ENCODE data around the gene TEF.
"Not testable (repeated sequence)": the region's sequence is repeated elsewhere in the genome, so short reads cannot be mapped to it uniquely, and the experiment has no call there.

TEF gene

DNA sequence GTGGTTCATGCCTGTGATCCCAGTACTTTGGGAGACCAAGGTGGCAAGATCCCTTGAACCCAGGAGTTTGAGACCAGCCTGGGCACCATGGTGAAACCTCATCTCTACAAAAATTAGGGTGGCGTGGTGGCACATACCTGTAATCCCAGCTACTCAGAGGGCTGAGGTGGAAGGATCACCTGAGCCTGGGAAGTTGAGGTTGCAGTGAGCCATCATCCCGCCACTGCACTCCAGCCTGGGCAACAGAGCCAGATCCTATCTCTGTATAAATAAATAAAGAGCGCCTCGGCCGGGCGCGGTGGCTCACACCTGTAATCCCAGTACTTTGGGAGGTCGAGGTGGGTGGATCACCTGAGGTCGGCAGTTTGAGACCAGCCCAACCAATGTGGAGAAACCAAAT, 37.0 kb downstream of the TEF start:
- no peak for DNase-seq (ENCODE audit: low read depth in 2 of 2)

GRCh38 chr22:41425660-41426365, 44.1 kb downstream of the TEF start:
- no peak for DNase-seq (ENCODE audit: low read depth in 2 of 2)

GRCh38 chr22:41429232-41429950, 47.6 kb downstream of the TEF start:
- no peak for DNase-seq (ENCODE audit: low read depth in 2 of 2)

DNA sequence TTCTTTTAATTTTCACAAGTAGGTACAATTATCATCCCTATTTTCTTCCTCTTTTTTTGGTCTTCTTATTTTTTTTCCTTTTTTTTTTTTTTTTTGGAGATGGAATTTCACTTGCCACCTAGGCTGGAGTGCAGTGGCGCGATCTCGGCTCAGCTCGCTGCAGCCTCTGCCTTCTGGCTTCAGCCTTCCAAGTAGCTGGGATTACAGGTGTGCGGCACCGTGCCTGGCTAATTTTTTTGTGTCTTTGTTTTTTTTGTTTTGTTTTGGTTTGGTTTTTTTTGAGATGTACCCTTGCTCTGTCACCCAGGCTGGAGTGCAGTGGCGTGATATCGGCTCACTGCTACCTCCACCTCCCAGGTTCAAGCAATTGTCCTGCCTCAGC, 48.2 kb downstream of the TEF start:
- DNase-seq (ENCODE audit: low read depth in 2 of 2), result no peak

DNA sequence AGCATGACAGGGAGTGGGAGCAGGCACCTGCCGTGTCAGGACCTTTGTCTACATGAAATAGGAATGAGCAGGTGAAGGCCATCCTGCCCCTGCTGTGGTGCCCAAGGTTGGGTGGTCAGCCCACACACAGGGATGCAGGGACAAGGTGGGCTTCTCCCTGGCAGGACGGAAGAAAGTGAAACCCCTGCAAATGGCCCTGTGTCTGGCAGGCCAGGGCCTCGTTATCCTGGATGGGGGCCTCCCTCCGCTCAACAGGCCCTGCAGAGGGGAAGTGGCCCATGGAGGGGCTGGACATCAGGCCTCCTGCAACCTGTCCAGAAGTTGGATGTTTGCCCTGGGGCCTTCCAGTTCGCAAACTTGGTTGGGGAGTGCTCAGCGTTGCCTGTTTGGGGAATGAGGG, 49.9 kb downstream of the TEF start:
- no peak for DNase-seq (ENCODE audit: low read depth in 2 of 2)

GRCh38 chr22:41433480-41433879, 51.7 kb downstream of the TEF start:
- not testable (repeated sequence) for DNase-seq (ENCODE audit: low read depth in 2 of 2)

- DNase-seq (ENCODE audit: low read depth in 2 of 2), result not testable (repeated sequence)
Observed at GRCh38 chr22:41434361-41435003, 52.7 kb downstream of the TEF start.

GRCh38 chr22:41435560-41435959, 53.8 kb downstream of the TEF start:
- no peak for DNase-seq (ENCODE audit: low read depth in 2 of 2)

DNA sequence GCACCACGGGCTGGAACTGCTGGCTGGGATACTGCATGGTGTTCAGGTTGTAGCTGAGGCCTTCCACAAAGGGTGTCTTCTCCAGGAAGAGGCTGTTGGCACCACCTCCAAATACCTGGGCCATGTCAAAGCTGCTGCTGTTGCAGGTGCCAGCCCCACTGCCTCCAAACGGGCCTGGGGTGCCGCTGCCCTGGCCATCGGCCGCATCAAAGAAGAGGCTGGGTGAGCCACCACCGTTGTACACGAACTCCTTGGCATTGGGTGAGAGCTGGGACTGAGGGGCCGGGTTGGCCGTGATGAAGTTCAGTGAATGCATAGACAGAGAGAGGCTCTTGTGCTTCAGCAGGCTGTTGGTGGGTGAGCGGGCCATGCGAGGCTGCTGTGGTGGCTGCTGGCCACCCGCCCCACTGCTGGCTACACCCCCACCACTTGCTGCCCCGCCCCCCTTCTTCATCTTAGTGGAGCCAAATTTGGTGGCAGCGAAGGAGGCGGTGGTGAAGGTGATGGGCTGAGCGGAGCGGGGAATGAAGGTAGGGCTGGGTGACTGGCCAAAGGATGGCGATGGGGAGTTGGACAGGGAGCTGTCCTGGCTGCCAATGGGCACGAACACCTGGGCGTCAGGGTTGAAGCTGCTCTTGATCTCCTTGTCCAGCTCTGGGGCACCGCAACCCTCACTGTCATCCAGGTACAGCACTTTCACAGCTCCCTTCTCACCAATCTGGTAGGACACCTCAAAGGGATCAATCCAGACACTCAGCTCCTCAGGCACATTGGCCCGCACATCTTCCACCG, 54.8 kb downstream of the TEF start:
- DNase-seq (ENCODE audit: low read depth in 2 of 2), result no peak

GRCh38 chr22:41437198-41437597, 55.5 kb downstream of the TEF start:
- no peak for DNase-seq (ENCODE audit: low read depth in 2 of 2)

GRCh38 chr22:41440511-41440910, 58.8 kb downstream of the TEF start:
- not testable (repeated sequence) for DNase-seq (ENCODE audit: low read depth in 2 of 2)

DNA sequence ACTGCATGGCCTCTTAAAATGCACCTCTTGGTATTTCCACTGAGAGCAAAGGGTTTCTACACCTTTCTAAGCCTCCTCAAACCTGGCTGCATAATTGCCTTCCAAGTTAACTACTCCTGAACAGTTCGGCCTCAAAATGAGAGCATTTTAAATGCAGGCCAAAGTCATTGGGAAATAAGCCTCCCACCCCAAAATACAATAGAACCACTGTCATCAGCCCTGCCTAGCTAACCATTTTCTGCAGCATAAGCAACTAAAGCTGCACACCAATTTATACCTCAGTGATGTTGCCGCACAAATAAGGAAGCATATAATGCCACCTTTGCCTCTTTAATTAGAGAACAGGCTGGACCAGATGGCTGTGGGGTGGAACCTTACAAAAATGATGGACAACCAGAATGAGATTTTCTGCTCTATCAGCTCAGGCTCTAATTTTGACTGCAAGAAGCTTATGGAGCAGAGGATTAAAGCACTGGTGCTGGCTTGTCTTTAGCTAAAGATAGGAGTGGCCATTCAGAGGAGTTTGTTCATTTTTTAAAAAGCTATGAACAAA, 60.6 kb downstream of the TEF start:
- DNase-seq (ENCODE audit: low read depth in 2 of 2), result no peak

DNA sequence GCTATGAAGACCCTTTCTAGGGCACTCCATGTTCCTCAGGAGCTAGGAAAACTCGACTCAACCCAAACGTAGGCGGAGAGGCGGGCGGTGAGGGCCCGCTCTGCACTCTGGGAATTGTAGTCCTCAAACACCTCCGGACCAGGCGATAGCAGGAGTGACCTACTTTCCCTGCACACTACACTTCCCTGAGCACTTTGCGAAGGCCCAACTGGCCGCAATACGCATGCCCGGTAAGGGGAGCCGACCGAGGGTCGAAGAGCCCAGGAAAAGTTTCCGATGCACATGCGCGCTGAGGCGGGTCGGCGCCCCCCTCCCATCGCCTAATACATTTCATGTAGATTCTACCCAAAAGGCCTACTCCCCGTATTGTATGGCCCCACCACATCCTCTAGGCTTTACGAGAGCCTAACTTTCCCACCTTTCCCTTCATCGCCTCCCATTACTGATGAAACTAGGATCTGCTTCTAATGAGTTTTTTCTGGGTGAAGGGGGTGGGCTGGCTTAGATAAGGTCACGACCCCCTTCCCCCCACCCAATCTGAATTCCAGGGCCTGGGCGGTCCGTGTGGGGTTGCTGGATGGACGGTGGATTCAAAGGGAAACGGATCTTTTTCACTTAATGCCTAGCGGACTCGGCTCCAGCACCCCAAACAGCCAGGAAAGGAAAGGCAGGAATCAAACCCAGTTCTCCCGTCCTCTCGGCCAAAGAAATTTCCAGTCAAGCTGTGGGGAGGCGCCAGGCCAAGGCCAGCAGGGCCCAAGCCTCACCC, 62.8 kb downstream of the TEF start:
- DNase-seq (ENCODE audit: low read depth in 2 of 2), result peak; percentile 62 to 64

DNA sequence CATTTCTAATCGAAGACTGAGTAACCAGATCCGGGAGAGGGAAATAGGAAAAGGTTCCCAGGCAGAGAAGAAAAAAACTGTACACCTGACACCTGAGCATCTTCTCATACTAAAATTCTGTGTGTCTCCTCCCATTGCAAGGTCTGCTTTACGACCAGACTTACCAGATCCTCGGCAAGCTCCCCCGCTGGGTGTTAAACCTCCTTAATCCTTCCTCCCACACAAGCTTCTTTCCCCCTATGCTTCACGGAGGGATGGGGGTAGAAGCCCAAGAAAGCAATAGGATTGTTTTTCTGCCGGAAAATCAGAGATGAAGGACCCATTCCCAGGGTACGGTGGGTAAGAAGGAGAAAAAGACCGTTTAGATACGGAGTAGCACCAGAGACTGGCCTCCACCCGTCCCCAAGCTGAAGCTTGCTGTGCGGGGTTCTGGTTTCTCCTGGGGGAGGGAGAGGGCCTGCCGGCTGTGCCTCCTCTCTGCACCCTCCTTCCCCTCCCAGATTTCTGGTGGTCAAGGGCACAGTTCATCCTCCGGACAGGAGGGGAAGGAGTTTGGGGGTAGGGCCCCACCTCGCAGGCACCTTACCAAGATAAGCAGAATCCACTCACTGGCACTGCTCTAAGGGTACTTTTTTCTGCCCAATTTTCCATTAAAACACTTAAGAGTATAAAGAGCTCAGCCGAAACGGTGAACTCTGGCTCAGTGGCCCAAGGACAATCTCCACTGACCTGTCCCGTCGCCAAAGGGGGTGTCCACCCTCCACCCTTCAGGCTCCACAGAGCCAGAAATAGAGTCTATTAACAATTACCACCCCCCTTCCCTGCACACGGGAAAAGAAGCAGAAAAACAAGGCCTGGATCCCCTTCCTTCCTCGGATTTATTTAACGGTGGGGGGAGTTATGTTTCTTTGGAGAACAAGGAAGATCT, 63.7 kb downstream of the TEF start:
- no peak for DNase-seq (ENCODE audit: low read depth in 2 of 2)

DNA sequence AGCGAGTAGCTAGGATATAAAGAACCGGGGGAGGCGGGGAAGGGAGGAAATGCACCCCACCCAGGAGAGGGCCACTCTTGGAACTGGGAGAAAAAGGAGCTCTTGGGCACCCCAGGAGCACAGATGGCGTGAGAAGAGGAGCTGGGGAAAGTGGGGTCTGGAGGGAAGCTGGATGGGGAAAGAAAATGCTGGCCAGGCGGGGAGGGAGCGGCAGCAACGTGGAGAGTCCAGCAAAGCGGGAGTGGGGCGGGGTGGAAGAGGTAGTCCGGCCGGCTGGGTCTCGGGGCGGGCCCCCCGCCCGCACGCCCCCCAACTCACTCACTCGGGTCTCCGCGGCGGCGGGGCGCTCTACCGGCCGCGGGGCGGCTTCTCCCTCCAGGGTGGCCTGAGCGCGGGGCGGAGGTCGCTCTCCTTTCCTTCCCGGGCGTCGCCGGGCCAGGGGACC, 64.3 kb downstream of the TEF start:
- DNase-seq (ENCODE audit: low read depth in 2 of 2), result no peak

DNA sequence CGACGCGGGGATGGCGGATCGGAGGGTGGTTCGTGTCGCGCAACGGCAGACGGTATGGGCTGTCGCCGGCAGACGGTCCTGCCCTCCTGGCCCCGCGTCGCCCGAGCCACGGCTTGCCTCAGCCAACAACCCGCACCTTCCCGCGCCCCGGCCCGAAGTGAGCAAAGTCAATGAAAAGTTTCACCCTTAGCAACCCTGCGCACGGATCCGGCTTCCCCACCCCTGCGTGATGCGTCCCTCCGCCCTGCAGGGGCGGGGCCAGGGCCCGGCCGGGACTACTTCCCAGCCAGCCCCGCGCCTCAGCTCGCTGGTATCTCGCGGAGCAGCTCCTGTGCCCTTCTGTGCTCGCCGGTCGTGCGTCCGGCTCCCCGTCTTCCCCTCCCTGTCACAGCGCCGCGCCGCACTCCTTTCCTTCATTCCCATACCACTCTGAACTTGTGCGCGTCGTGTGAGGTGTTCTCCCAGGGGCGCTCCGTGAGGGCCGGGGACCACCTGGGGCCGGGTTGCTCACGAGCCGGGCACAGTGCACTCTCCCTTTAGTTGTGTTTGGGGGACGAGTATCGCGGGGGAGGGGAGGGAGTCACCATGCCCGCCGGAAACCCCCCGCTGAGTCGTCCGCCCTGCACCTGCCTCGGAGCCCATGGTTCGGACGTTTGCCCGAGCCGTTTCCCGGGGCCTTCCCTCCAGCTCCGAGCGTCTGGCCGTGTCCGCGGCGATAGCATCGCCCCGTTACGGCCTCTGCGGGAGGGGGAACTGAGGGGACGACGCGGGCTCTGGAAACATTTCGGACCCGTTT, 65.1 kb downstream of the TEF start, which contains the start of gene TOB2:
TSS of gene TOB2 (minus strand) at position 163 of the 796 bp plus-strand sequence. CDS start 9,456 bp downstream, outside the sequence.
- DNase-seq (ENCODE audit: low read depth in 2 of 2), result peak; percentile 90 to 92

DNA sequence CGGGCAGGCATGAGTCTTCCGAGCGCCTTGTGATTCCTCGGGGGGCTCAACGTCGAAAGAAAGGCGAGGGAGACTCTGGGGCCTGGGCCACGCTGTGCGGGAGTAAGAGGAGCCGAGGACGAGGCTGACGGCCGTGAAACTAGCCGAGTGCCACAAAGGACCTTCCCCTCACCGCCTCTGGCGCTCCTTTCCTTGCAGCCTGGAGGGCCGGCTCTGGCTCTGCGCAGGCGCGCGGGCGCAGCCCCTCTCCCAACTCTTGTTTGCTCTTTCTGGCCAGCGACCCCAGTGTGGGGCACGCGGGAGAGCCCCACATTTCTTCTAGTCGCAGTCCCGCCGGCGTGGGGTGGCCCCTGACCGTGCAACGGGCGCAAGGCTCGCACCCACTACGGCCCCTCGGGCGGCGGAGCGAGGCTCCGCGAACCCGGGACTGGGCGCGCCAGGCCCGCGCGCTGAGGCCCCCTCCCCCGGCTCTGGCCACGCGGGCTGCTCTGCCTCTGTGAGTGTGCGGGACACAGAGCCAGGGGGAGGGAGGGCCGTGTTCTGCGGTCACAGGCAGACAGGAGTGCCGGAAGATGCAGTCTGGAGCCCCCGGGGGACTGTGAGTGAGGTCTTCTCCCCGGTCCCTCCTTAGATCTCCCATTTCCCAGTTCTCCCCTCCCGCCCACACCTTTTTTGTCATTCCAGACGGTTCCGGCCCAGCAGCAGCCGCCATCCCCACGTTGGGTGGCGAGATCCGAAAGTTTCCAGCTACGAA, 65.9 kb downstream of the TEF start:
- peak; percentile 13 to 29 for DNase-seq (ENCODE audit: low read depth in 2 of 2)

DNA sequence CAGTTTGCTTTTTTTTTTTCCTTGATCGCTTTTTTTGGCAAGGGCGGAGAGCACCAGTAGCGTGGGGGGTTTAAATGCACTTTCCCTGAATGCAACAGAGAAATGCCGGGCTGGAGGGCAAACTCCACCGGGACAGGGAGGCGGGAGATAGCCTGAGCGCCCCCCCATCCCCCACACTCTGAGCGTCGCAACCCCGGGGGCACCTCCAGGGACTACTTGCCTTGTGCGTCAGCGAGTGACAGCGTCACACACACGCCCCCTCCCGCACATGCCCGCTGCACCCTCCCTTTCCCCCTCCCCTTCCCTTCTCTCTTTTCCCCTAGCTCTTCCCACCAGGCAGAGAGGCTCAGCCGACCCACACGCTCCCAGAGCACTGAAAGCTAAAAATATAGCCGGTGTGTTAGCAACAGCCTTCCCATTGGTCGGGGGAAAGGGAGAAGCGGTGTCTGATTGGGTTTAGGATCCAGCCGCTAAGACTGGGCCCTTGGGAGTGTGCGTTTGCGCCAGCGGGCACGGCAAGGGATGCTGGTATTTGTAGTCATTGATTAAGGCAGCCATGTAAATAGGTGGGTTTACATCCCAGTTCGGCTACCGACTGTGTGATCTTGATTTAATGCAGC, 66.6 kb downstream of the TEF start:
- peak; percentile 76 for DNase-seq (ENCODE audit: low read depth in 2 of 2)

Data from stimulated activated CD8-positive, alpha-beta memory T cell treated with anti-CD3 and anti-CD28 coated beads, Interleukin-7, amount 100 ng/mL, for 1 hour (primary cell).